HG02763 (cell line): ENCODE measurements around the gene C19orf73.
A peak's percentile ranks its signal among the peaks of the same experiment; 100 is the strongest.
"Not testable (repeated sequence)": the region's sequence is repeated elsewhere in the genome, so short reads cannot be mapped to it uniquely, and the experiment has no call there.

ENCODE experiments used
- ATAC-seq: cut with Tn5 transposase; IDR thresholded peaks from one replicate; pipeline ENCODE4 v1.9.1; 2021; ENCODE audit warnings: mild to moderate bottlenecking, moderate library complexity; ENCODE audit not compliant: unreplicated experiment

C19orf73 gene

GRCh38 chr19:49148784-49149651 lies 30.1 kb upstream of the C19orf73 start:
- no peak for ATAC-seq

GRCh38 chr19:49148044-49148682 lies 29.2 kb upstream of the C19orf73 start:
- ATAC-seq, result no peak

- ATAC-seq, result not testable (repeated sequence)
Measured at GRCh38 chr19:49146408-49146770, 27.4 kb upstream of the C19orf73 start.

GRCh38 chr19:49145573-49146407 lies 26.8 kb upstream of the C19orf73 start:
- no peak for ATAC-seq

- ATAC-seq, result peak; percentile 64
Measured at GRCh38 chr19:49142866-49143335, 24.0 kb upstream of the C19orf73 start.

GRCh38 chr19:49141352-49141751 lies 22.4 kb upstream of the C19orf73 start:
- no peak for ATAC-seq

- no peak for ATAC-seq
Measured at GRCh38 chr19:49140951-49141350, 22.0 kb upstream of the C19orf73 start.

- ATAC-seq, result no peak
Measured at GRCh38 chr19:49136771-49137171, 17.8 kb upstream of the C19orf73 start.

GRCh38 chr19:49135686-49136085 lies 16.7 kb upstream of the C19orf73 start:
- no peak for ATAC-seq

GRCh38 chr19:49133621-49134454 lies 14.9 kb upstream of the C19orf73 start:
- no peak for ATAC-seq

GRCh38 chr19:49132974-49133609 lies 14.1 kb upstream of the C19orf73 start:
- no peak for ATAC-seq

- ATAC-seq, result no peak
Measured at GRCh38 chr19:49130325-49130724, 11.4 kb upstream of the C19orf73 start.

GRCh38 chr19:49129238-49129583 lies 10.3 kb upstream of the C19orf73 start:
- ATAC-seq, result no peak

- ATAC-seq, result no peak
Measured at GRCh38 chr19:49128545-49129237, 9.7 kb upstream of the C19orf73 start.

- peak; percentile 86 for ATAC-seq
Measured at GRCh38 chr19:49127674-49128544, 9.0 kb upstream of the C19orf73 start.

GRCh38 chr19:49127225-49127624 lies 8.3 kb upstream of the C19orf73 start:
- not testable (repeated sequence) for ATAC-seq

- ATAC-seq, result no peak
Measured at GRCh38 chr19:49126575-49126974, 7.6 kb upstream of the C19orf73 start.

- no peak for ATAC-seq
Measured at GRCh38 chr19:49125025-49125731, 6.2 kb upstream of the C19orf73 start.
